C4-2B (cell line): Measurements from ENCODE around the gene HYOU1.
"Not testable (repeated sequence)": the region's sequence is repeated elsewhere in the genome, so short reads cannot be mapped to it uniquely, and the experiment has no call there.

ENCODE experiments used
- H3K27ac ChIP-seq: fragments of 450-650 bp; 2 replicates; pipeline ENCODE4 v1.5.1; 2017
- ZFX ChIP-seq: fragments of 450-650 bp; IDR thresholded peaks from 2 replicates; pipeline ENCODE4 v1.6.1; 2017
- TF ChIP-seq, protein P1 (sequence below): fragments of 450-650 bp; conservative IDR thresholded peaks from 2 replicates; pipeline ENCODE4 v1.5.1; 2017; ENCODE audit warnings: mild to moderate bottlenecking

Gene HYOU1

DNA sequence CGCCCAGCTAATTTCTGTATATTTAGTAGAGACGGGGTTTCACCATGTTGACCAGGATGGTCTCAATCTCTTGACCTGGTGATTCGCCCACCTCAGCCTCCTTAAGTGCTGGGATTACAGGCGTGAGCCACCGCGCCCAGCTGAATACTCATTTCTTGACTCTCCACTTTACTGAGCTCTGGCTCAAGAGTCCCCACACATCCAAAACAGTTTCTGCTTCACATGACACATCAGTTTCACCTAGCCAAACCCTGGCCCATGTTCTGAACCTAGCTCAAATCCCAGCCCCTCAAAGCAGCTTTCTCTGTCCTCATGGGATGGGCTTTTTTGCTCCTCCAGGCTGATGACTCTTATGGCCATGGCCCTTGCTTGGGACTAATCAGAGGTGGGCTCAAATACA is 9.8 kb downstream of the HYOU1 start:
- H3K27ac ChIP-seq: no peak overlapping the region
- TF ChIP-seq ZFX: no peak
- TF ChIP-seq, protein P1, sequence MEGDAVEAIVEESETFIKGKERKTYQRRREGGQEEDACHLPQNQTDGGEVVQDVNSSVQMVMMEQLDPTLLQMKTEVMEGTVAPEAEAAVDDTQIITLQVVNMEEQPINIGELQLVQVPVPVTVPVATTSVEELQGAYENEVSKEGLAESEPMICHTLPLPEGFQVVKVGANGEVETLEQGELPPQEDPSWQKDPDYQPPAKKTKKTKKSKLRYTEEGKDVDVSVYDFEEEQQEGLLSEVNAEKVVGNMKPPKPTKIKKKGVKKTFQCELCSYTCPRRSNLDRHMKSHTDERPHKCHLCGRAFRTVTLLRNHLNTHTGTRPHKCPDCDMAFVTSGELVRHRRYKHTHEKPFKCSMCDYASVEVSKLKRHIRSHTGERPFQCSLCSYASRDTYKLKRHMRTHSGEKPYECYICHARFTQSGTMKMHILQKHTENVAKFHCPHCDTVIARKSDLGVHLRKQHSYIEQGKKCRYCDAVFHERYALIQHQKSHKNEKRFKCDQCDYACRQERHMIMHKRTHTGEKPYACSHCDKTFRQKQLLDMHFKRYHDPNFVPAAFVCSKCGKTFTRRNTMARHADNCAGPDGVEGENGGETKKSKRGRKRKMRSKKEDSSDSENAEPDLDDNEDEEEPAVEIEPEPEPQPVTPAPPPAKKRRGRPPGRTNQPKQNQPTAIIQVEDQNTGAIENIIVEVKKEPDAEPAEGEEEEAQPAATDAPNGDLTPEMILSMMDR: no peak

- TF ChIP-seq, protein P1: no peak
- TF ChIP-seq ZFX: no peak
- no peak overlapping the region for H3K27ac ChIP-seq
Measured at GRCh38 chr11:119046489-119046888, 10.5 kb downstream of the HYOU1 start.

- H3K27ac ChIP-seq: no peak overlapping the region
- TF ChIP-seq, protein P1: no peak
- TF ChIP-seq ZFX: no peak
Measured at GRCh38 chr11:119044708-119045107, 12.3 kb downstream of the HYOU1 start.

DNA sequence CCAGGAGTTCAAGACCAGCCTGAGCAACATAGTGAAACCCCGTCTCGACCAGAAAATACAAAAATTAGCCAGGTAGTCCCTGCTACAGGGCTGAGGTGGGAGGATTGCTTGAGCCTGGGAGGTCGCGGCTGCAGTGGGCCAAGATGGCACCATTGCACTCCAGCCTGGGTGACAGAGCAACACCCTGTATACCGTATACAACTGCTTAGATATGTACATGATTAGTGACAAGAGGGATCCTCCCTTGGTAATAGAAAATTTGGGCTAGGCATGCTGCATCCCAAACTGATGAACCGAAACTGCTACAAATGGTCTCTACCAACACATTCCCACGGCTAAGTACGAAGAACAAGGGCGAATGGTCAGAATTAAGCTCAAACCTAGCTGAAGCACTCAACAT is 14.1 kb downstream of the HYOU1 start:
- H3K27ac ChIP-seq: no peak overlapping the region
- TF ChIP-seq ZFX: no peak
- TF ChIP-seq, protein P1: no peak

DNA sequence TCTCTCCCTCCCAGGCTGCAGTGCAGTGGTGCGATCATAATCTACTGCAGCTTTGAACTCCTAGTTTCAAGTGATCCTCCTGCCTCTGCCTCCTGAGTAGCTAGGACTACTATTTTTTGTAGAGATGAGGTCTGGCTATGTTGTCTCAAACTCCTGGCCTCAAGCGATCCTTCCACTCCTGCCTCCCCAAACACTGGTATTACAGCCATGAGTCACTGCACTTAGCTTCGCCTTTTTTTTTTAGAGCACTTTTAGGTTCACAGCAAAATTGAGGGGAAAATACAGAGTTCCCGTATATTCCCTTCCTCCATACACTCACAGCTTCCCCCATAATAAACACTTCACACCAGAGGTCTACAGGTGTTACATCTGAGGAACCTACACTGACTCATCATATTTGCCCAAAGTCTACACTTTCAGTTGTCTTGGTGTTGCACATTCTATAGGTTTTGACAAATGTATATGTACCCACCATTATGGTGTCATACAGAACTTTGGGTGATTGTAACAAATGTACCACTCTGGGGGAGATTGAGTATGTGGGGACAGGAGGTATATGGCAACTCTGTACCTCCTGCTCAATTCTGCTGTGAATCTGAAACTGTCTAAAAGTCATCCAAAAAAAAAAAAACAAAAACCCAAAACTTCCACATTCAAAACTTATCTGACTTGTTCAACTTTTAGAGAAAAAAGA is 15.0 kb downstream of the HYOU1 start:
- TF ChIP-seq ZFX: no peak
- TF ChIP-seq, protein P1: no peak
- no peak overlapping the region for H3K27ac ChIP-seq

DNA sequence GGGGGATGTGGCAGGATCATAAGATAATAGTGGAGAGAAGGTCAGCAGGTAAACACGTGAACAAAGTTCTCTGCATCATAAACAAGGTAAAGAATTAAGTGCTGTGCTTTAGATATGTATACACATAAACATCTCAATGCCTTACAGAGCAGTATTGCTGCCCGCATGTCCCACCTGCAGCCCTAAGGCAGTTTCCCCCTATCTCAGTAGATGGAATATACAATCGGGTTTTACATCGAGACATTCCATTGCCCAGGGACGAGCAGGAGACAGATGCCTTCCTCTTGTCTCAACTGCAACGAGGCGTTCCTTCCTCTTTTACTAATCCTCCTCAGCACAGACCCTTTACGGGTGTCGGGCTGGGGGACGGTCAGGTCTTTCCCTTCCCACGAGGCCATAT is 17.5 kb downstream of the HYOU1 start:
- not testable (repeated sequence) for H3K27ac ChIP-seq

- TF ChIP-seq, protein P1: no peak
- no peak for TF ChIP-seq ZFX
- no peak overlapping the region for H3K27ac ChIP-seq
Measured at GRCh38 chr11:119038884-119039283, 18.1 kb downstream of the HYOU1 start.

DNA sequence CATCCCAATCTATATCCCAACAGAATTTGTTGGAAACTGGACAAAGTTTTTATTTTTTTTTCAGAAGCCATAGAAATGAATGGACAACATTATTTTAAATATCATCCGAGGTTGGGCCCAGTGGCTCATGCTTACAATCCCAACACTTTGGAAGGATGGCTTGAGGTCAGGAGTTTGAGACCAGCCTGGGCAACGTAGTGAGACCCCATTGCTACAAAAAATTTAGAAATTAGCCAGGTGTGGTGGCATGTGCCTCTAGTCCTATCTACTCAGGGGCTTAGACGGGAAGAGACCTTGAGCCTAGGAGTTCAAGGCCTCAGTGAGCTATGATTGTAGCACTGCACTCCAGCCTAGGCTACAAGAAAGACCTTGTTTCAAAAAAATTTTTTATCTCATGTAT is 22.2 kb downstream of the HYOU1 start:
- H3K27ac ChIP-seq: no peak overlapping the region

DNA sequence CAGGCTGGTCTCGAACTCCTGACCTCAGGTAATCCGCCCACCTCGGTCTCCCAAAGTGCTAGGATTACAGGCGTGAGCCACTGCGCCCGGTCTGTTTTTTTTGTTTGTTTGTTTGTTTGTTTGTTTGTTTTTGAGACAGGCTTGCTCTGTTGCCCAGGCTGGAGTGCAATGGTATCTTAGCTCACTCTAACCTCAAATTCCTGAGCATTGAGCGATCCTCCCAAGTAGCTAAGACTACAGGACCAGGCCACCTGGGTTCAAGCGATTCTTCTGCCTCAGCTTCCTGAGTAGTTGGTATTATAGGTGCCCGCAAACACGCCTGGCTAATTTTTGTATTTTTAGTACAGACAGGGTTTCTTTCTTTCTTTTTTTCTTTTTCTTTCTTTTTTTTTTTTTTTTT is 23.6 kb downstream of the HYOU1 start:
- H3K27ac ChIP-seq: not testable (repeated sequence)

More for the DNA sequence above, 22.2 kb downstream of the HYOU1 start:
- TF ChIP-seq ZFX: no peak
- TF ChIP-seq, protein P1: no peak
